Chondrocyte (in vitro differentiated cells): ENCODE data around the gene MECP2. TPM values are rescaled to one million over a fixed set of nuclear protein-coding genes. Genes with fewer than 3 reads are reported as not detected.
A peak's percentile ranks its signal among the peaks of the same experiment; 100 is the strongest.

ENCODE experiments used
- DNase-seq: peaks from one replicate; pipeline ENCODE4 v3.0.0; 2021; ENCODE audit warnings: mixed read lengths, low spot score
- H3K27ac Mint-ChIP-seq: one replicate; pipeline ENCODE4 v1.8.0; 2021; ENCODE audit warnings: mild to moderate bottlenecking, moderate library complexity, mixed read lengths; ENCODE audit not compliant: unreplicated experiment
- H3K27me3 Mint-ChIP-seq: 2 replicates; pipeline ENCODE4 v1.8.0; 2021; ENCODE audit warnings: low read depth, mixed read lengths
- H3K36me3 Mint-ChIP-seq: 2 replicates; pipeline ENCODE4 v1.8.0; 2021; ENCODE audit warnings: low read depth, mixed read lengths
- H3K4me1 Mint-ChIP-seq: 2 replicates; pipeline ENCODE4 v1.8.0; 2021; ENCODE audit warnings: low read depth, mild to moderate bottlenecking, mixed read lengths
- H3K4me3 Mint-ChIP-seq: one replicate; pipeline ENCODE4 v1.8.0; 2021; ENCODE audit warnings: mild to moderate bottlenecking, moderate library complexity, mixed read lengths; ENCODE audit not compliant: unreplicated experiment
- H3K9me3 Mint-ChIP-seq: 2 replicates; pipeline ENCODE4 v1.8.0; 2021; ENCODE audit warnings: low read depth, mixed read lengths
- CTCF ChIP-seq: fragments of 200-600 bp; sonication (generic); IDR thresholded peaks from 2 replicates; pipeline ENCODE4 v1.5.0; 2021; ENCODE audit warnings: antibody characterized with exemption, mild to moderate bottlenecking, moderate library complexity
- total RNA-seq: library from RNA; stranded (reverse); gene quantifications from 3 replicates; pipeline ENCODE4 v1.2.1, GENCODE V29; 2021

Gene MECP2
- total RNA-seq, 1 donor from 2014 or later, result 32.3 TPM

GRCh38 chrX:154013614-154014360, 83.7 kb downstream of the MECP2 start:
- H3K9me3 Mint-ChIP-seq, result no peaks in the 10 kb centered on the region
- DNase-seq, result no peak
- H3K27ac Mint-ChIP-seq, result no peak overlapping the region
- peaks cover 6% of the 10 kb centered on the region for H3K36me3 Mint-ChIP-seq
- H3K4me1 Mint-ChIP-seq, result peaks cover 7% of the 10 kb centered on the region
- no peaks in the 10 kb centered on the region for H3K27me3 Mint-ChIP-seq
- peak; percentile 95 for TF ChIP-seq CTCF
- no peak overlapping the region for H3K4me3 Mint-ChIP-seq

- Mint-ChIP-seq H3K9me3 (no peaks in the 10 kb centered on the region), H3K36me3 (peaks cover 8% of the 10 kb centered on the region), H3K27ac (no peak overlapping the region), H3K4me1 (peaks cover 3% of the 10 kb centered on the region), H3K4me3 (no peak overlapping the region), H3K27me3 (no peaks in the 10 kb centered on the region)
- no peak for DNase-seq
- no peak for TF ChIP-seq CTCF
Measured at GRCh38 chrX:154013001-154013421, 84.5 kb downstream of the MECP2 start.

GRCh38 chrX:154012336-154012991, 85.1 kb downstream of the MECP2 start:
- no peaks in the 10 kb centered on the region for H3K9me3 Mint-ChIP-seq
- H3K36me3 Mint-ChIP-seq, result peaks cover 10% of the 10 kb centered on the region
- H3K27ac Mint-ChIP-seq, result no peak overlapping the region
- no peak for TF ChIP-seq CTCF
- no peak for DNase-seq
- H3K4me1 Mint-ChIP-seq, result peaks cover 3% of the 10 kb centered on the region
- H3K27me3 Mint-ChIP-seq, result no peaks in the 10 kb centered on the region
- H3K4me3 Mint-ChIP-seq, result no peak overlapping the region

- no peaks in the 10 kb centered on the region for H3K27me3 Mint-ChIP-seq
- no peak for TF ChIP-seq CTCF
Measured at GRCh38 chrX:154011376-154012335, 85.9 kb downstream of the MECP2 start.

More at GRCh38 chrX:154011376-154012335, 85.9 kb downstream of the MECP2 start:
- peaks cover 3% of the 10 kb centered on the region for H3K4me1 Mint-ChIP-seq
- no peak overlapping the region for H3K27ac Mint-ChIP-seq
- no peak overlapping the region for H3K4me3 Mint-ChIP-seq
- peaks cover 10% of the 10 kb centered on the region for H3K36me3 Mint-ChIP-seq
- no peaks in the 10 kb centered on the region for H3K9me3 Mint-ChIP-seq
- DNase-seq, result no peak
